A549 (cell line): ENCODE measurements around the gene PLEKHA7.

Experiments used
- CHD2 ChIP-seq: fragments of 150-350 bp; IDR thresholded peaks from 2 replicates; pipeline ENCODE4 v1.6.1; 2014; ENCODE audit warnings: low read length; ENCODE audit not compliant: partially characterized antibody
- MAFK ChIP-seq: fragments of 450-650 bp; IDR thresholded peaks from 2 replicates; pipeline ENCODE4 v1.6.1; 2014; ENCODE audit not compliant: partially characterized antibody
- POLR2A ChIP-seq: IDR thresholded peaks from 2 replicates; pipeline ENCODE4 v1.6.1; 2012; ENCODE audit warnings: mild to moderate bottlenecking, low read length
- RFX5 ChIP-seq: fragments of 450-650 bp; IDR thresholded peaks from 2 replicates; pipeline ENCODE4 v1.7.1; 2014; ENCODE audit warnings: antibody characterized with exemption, mild to moderate bottlenecking, moderate library complexity
- SREBF2 ChIP-seq: fragments of 450-650 bp; IDR thresholded peaks from 2 replicates; pipeline ENCODE4 v1.6.1; 2014; ENCODE audit warnings: mild to moderate bottlenecking, moderate library complexity
- TF ChIP-seq, protein P1 (sequence below): fragments of >200 bp; sonication (Bioruptor Twin); formaldehyde crosslinking; IDR thresholded peaks from 2 replicates; pipeline ENCODE4 v1.6.1; 2016
- TF ChIP-seq, protein P2 (sequence below): fragments of >200 bp; sonication (Bioruptor Twin); formaldehyde crosslinking; IDR thresholded peaks from 3 replicates; pipeline ENCODE4 v1.5.1; 2016

DNA sequence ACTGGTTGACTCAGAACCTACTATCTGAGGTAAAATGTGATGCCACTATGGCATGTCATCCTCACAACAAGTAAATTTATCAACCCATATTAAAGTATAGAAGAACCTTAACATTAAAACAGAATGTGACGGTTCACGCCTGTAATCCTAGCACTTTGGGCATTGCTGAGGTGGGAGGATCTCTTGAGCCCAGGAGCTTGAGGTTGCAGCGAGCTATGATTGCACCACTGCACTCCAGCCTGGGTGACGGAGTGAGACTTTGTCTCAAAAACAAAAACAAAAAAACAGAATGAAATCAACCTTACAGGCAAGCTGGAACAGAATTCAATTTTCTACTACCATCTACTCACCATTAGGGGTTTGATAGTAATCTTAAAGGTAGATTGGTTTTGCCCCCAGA lies 86.2 kb downstream of the PLEKHA7 start:
- TF ChIP-seq MAFK = no peak
- TF ChIP-seq POLR2A = no peak
- TF ChIP-seq SREBF2 = no peak
- TF ChIP-seq, protein P1, sequence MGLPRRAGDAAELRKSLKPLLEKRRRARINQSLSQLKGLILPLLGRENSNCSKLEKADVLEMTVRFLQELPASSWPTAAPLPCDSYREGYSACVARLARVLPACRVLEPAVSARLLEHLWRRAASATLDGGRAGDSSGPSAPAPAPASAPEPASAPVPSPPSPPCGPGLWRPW = no peak
- TF ChIP-seq CHD2 = no peak
- TF ChIP-seq, protein P2, sequence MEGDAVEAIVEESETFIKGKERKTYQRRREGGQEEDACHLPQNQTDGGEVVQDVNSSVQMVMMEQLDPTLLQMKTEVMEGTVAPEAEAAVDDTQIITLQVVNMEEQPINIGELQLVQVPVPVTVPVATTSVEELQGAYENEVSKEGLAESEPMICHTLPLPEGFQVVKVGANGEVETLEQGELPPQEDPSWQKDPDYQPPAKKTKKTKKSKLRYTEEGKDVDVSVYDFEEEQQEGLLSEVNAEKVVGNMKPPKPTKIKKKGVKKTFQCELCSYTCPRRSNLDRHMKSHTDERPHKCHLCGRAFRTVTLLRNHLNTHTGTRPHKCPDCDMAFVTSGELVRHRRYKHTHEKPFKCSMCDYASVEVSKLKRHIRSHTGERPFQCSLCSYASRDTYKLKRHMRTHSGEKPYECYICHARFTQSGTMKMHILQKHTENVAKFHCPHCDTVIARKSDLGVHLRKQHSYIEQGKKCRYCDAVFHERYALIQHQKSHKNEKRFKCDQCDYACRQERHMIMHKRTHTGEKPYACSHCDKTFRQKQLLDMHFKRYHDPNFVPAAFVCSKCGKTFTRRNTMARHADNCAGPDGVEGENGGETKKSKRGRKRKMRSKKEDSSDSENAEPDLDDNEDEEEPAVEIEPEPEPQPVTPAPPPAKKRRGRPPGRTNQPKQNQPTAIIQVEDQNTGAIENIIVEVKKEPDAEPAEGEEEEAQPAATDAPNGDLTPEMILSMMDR = no peak
- no peak for TF ChIP-seq RFX5
